Measurements from ENCODE around the gene FOCAD.

GRCh38 chr9:20786807-20787206 is 102.7 kb downstream of the FOCAD start:
- TF ChIP-seq CTCF (conservative IDR thresholded peaks at IDR 0.05; ENCODE audit: low read length) (no peak), EZH2phosphoT487 (IDR thresholded peaks at IDR 0.05; ENCODE audit: borderline replicate concordance, low read depth, low read length) (no peak)
